ENCODE results near the gene MIDN.

The MIDN gene

GRCh38 chr19:1288833-1289685 lies 40.7 kb downstream of the MIDN start:
- no peaks in the 10 kb centered on the region for H3K36me3 Mint-ChIP-seq
- H3K4me3 Mint-ChIP-seq: no peak overlapping the region
- no peak overlapping the region for H3K27ac Mint-ChIP-seq
- no peaks in the 10 kb centered on the region for H3K9me3 Mint-ChIP-seq (ENCODE audit: low read depth)
- H3K4me1 Mint-ChIP-seq (ENCODE audit: low read depth): peaks cover 6% of the 10 kb centered on the region
- H3K27me3 Mint-ChIP-seq: peaks cover 14% of the 10 kb centered on the region

- H3K4me3 Mint-ChIP-seq: no peak overlapping the region
- H3K36me3 Mint-ChIP-seq: no peaks in the 10 kb centered on the region
- H3K27ac Mint-ChIP-seq: no peak overlapping the region
- H3K9me3 Mint-ChIP-seq (ENCODE audit: low read depth): no peaks in the 10 kb centered on the region
- peaks cover 9% of the 10 kb centered on the region for H3K27me3 Mint-ChIP-seq
- peaks cover 3% of the 10 kb centered on the region for H3K4me1 Mint-ChIP-seq (ENCODE audit: low read depth)
Observed at GRCh38 chr19:1289686-1290025, 41.3 kb downstream of the MIDN start.

- H3K36me3 Mint-ChIP-seq: no peaks in the 10 kb centered on the region
- H3K27ac Mint-ChIP-seq: no peak overlapping the region
- H3K4me1 Mint-ChIP-seq (ENCODE audit: low read depth): peaks cover 1% of the 10 kb centered on the region
- H3K27me3 Mint-ChIP-seq: peaks cover 4% of the 10 kb centered on the region
- no peak overlapping the region for H3K4me3 Mint-ChIP-seq
- no peaks in the 10 kb centered on the region for H3K9me3 Mint-ChIP-seq (ENCODE audit: low read depth)
Observed at GRCh38 chr19:1290196-1290702, 41.9 kb downstream of the MIDN start.

DNA sequence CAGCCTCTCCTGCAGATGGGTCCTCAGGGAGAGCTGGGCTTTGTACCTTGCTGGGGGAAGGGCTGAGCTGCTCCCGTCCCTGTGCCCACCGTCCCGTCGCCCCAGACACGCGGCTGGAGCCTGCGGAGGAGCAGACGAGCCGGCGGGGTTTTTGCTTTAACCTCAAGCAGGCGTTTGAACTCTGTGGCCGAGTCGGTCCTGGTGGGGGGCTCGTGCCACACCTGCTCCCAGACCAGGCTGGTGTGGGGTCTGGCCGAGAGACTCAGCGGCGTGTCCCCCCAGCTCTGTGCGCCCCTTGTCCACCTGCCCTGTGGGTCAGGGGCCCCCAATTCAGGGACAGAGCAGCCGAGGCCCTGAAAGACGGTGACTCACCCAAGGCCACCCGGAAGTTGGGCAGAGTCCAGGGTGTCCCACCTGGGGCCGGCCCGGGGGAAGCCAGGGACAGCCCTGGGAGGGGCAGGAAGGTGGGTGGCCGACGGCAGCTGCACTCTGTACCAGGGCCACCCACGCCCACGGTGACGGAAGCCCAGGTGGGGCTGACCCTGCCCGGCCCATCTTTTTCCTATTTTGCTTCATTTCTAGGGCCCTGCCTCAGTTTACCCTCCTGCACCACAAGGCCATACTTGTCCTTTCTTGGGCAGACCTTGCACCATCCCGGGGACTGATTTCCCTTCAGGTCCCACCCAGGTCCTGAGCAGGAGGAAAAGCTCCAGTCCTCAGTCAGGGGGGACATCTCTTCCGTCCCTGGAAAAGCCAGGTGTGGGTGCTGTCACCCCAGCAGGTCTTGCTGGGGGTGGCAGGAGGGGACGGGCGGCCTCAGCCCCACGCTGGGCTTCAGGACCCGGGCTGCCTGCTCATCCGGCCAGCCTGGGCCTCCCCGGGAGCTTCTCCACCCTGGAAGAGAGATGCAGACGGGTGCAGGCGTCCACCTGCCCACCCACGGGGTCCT lies 42.6 kb downstream of the MIDN start:
- H3K9me3 Mint-ChIP-seq (ENCODE audit: low read depth): no peaks in the 10 kb centered on the region
- H3K36me3 Mint-ChIP-seq: no peaks in the 10 kb centered on the region
- H3K4me1 Mint-ChIP-seq (ENCODE audit: low read depth): peaks cover 1% of the 10 kb centered on the region
- H3K4me3 Mint-ChIP-seq: no peak overlapping the region
- peaks cover 4% of the 10 kb centered on the region for H3K27me3 Mint-ChIP-seq
- H3K27ac Mint-ChIP-seq: no peak overlapping the region

GRCh38 chr19:1291761-1292418 lies 43.5 kb downstream of the MIDN start:
- Mint-ChIP-seq H3K27me3 (peaks cover 4% of the 10 kb centered on the region), H3K36me3 (no peaks in the 10 kb centered on the region), H3K4me3 (no peak overlapping the region), H3K4me1 (ENCODE audit: low read depth) (peaks cover 1% of the 10 kb centered on the region), H3K27ac (no peak overlapping the region), H3K9me3 (ENCODE audit: low read depth) (no peaks in the 10 kb centered on the region)

DNA sequence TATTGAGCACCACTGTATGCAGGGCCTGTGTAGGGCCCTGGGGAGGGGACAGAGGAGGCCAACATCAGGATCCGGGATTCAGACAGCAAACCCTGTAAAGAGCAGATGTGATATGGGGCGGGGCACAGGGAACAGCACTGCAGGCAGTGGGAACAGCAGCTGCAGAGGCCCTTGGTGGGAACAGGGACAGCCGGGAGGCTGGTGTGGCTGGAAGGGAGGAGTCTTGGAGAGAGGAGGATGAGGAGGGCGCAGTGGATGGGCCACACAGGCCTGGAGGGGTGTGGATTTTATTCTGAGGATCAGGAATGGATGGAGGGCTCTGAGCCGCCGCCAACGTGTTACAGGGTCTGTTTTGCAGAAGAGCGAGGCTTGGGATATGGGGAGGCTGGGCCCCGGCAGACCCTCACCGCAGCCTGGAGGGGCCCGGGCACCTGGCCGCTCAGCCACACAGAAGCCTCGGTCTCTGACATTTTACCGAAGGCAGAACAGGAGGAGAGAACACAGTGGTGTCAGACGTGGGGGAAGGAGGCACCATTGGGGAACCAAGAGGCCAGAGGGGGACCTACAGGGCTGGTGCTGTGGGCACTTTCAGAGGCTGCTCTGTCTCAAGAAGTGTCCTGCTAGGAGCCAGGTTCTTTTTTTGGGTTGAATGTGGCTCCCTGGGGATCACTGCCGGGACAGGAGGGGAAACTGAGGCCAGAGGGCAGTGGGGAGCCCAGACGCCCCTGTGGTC lies 44.2 kb downstream of the MIDN start:
- peaks cover 4% of the 10 kb centered on the region for H3K27me3 Mint-ChIP-seq
- H3K4me1 Mint-ChIP-seq (ENCODE audit: low read depth): peaks cover 1% of the 10 kb centered on the region

DNA sequence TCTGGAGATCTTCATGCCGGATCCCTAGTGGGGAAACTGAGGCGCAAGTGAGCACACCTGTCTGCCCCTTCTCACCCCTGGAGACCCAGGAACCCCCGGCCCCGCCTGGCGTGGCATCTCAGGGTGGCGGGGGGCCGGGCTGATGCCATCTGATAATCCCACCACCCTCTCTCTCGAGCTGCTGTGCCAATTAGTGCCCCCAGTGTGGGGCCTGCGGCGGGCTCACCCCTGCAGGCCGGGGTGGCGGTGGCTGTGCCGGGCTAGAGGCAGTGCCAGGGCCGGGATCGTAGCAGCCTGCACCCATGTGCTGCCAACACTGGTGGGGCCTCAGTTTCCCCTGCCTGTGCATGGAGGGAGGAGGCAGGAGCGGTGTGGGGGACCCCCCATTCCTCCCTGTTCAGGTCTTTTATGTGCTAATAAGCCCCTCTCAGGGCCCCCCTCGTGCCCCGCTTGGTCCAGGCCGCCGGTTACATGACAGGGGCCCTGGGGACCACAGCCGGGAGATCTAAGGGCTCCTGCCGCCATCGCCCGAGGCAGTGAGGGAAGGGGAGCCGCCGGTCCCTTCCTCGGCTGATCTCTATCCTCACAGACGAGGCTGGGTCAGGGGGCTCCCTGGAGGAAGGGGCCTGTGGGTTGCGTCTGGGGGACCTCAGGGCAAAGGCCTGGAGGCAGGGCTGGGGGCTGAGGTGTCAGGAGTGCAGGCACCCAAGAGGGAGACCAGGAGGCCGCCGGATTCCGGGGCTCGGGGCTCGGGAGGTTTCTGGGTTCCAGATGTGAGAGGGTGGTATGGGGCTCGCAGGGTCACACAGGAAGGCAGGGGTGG lies 45.6 kb downstream of the MIDN start:
- no peak overlapping the region for H3K27ac Mint-ChIP-seq
- H3K36me3 Mint-ChIP-seq: no peaks in the 10 kb centered on the region
- H3K4me1 Mint-ChIP-seq (ENCODE audit: low read depth): peaks cover 1% of the 10 kb centered on the region
- H3K27me3 Mint-ChIP-seq: peaks cover 2% of the 10 kb centered on the region
- H3K9me3 Mint-ChIP-seq (ENCODE audit: low read depth): no peaks in the 10 kb centered on the region
- H3K4me3 Mint-ChIP-seq: no peak overlapping the region

More for the DNA sequence above, 44.2 kb downstream of the MIDN start:
- Mint-ChIP-seq H3K9me3 (ENCODE audit: low read depth) (no peaks in the 10 kb centered on the region), H3K4me3 (no peak overlapping the region), H3K27ac (no peak overlapping the region), H3K36me3 (no peaks in the 10 kb centered on the region)

DNA sequence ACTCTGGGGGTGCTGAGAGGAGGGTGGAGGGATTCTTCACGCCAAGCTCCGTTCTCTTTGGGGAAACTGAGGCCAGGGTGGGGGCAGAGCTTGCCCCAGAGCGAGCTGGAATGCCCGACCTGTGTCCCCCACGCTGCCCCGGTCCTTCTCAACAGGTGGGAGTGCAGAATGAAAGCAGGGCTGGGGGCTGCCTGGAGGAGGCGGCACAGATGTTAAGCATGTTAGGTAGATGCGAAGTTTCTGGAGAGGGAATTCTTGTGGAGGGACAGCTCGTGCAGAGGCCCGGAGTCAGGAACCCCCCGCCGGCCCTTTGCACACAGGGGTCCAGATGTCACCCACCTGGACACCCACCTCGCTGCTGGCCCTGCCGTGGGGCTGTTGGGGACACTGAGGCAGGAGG lies 46.3 kb downstream of the MIDN start:
- no peak overlapping the region for H3K27ac Mint-ChIP-seq
- no peak overlapping the region for H3K4me3 Mint-ChIP-seq
- no peaks in the 10 kb centered on the region for H3K9me3 Mint-ChIP-seq (ENCODE audit: low read depth)
- peaks cover 1% of the 10 kb centered on the region for H3K4me1 Mint-ChIP-seq (ENCODE audit: low read depth)
- no peaks in the 10 kb centered on the region for H3K27me3 Mint-ChIP-seq
- H3K36me3 Mint-ChIP-seq: no peaks in the 10 kb centered on the region

GRCh38 chr19:1295169-1296012 lies 47.0 kb downstream of the MIDN start:
- Mint-ChIP-seq H3K4me1 (ENCODE audit: low read depth) (peaks cover 1% of the 10 kb centered on the region), H3K36me3 (no peaks in the 10 kb centered on the region), H3K27ac (no peak overlapping the region), H3K27me3 (no peaks in the 10 kb centered on the region), H3K4me3 (no peak overlapping the region), H3K9me3 (ENCODE audit: low read depth) (no peaks in the 10 kb centered on the region)

DNA sequence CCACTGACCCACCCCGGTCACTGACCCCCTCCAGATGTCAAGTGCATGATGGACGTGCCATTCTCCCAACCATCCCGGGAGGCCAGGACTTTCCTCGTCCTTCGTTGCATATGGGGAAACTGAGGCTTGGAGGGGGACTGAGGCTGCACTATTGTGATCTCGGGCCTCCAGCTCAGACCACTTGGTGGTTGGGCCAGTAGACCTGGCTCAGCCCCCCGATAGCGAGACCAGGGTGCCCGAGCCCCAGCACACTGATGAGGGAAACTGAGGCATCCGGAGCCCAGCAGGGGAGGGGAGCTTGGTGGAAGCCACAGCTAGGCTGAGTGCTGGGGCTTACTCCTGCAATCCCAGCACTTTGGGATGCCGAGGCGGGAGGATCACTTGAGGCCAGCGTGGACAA lies 47.7 kb downstream of the MIDN start:
- Mint-ChIP-seq H3K27me3 (no peaks in the 10 kb centered on the region), H3K4me1 (ENCODE audit: low read depth) (peaks cover 1% of the 10 kb centered on the region), H3K36me3 (no peaks in the 10 kb centered on the region), H3K9me3 (ENCODE audit: low read depth) (no peaks in the 10 kb centered on the region), H3K27ac (no peak overlapping the region), H3K4me3 (no peak overlapping the region)

- no peak overlapping the region for H3K27ac Mint-ChIP-seq
- no peak overlapping the region for H3K4me3 Mint-ChIP-seq
- no peaks in the 10 kb centered on the region for H3K36me3 Mint-ChIP-seq
- no peaks in the 10 kb centered on the region for H3K9me3 Mint-ChIP-seq (ENCODE audit: low read depth)
- peaks cover 1% of the 10 kb centered on the region for H3K4me1 Mint-ChIP-seq (ENCODE audit: low read depth)
- no peaks in the 10 kb centered on the region for H3K27me3 Mint-ChIP-seq
Observed at GRCh38 chr19:1296575-1297271, 48.3 kb downstream of the MIDN start.

- Mint-ChIP-seq H3K27me3 (no peaks in the 10 kb centered on the region), H3K4me3 (no peak overlapping the region), H3K4me1 (ENCODE audit: low read depth) (peaks cover 1% of the 10 kb centered on the region), H3K27ac (no peak overlapping the region), H3K36me3 (no peaks in the 10 kb centered on the region), H3K9me3 (ENCODE audit: low read depth) (no peaks in the 10 kb centered on the region)
Observed at GRCh38 chr19:1298235-1298634, 49.9 kb downstream of the MIDN start.

All from activated naive CD8-positive, alpha-beta T cell (primary cell).